ENCODE results near the gene PNLIPRP2.

PNLIPRP2 gene

GRCh38 chr10:116686632-116687031, 65.9 kb downstream of the PNLIPRP2 start:
- DNase-seq = no peak

- DNase-seq = no peak
Measured at GRCh38 chr10:116687633-116688032, 66.9 kb downstream of the PNLIPRP2 start.

- DNase-seq = no peak
Measured at GRCh38 chr10:116688241-116688711, 67.5 kb downstream of the PNLIPRP2 start.

- no peak for DNase-seq
Measured at GRCh38 chr10:116688741-116689495, 68.2 kb downstream of the PNLIPRP2 start.

- no peak for DNase-seq
Measured at GRCh38 chr10:116689744-116690143, 69.0 kb downstream of the PNLIPRP2 start.

- no peak for DNase-seq
Measured at GRCh38 chr10:116690356-116691322, 69.9 kb downstream of the PNLIPRP2 start.

- DNase-seq = no peak
Measured at GRCh38 chr10:116691635-116692034, 70.9 kb downstream of the PNLIPRP2 start.

GRCh38 chr10:116692225-116692624, 71.5 kb downstream of the PNLIPRP2 start:
- no peak for DNase-seq

- no peak for DNase-seq
Measured at GRCh38 chr10:116694243-116694926, 73.6 kb downstream of the PNLIPRP2 start.
